GM08714 (cell line): ENCODE measurements around the gene MEN1.
A peak's percentile ranks its signal among the peaks of the same experiment; 100 is the strongest.

ENCODE experiments used
- H3K4me3 ChIP-seq: fragments of 200-500 bp; sonication (Bioruptor generic); 2 replicates; pipeline ENCODE4 v1.5.1; 2014; ENCODE audit warnings: mild to moderate bottlenecking, low read length, inconsistent platforms
- ZNF274 ChIP-seq: IDR thresholded peaks from 2 replicates; pipeline ENCODE4 v1.6.1; 2012; ENCODE audit warnings: mild to moderate bottlenecking, low read depth, low read length

MEN1 gene

DNA sequence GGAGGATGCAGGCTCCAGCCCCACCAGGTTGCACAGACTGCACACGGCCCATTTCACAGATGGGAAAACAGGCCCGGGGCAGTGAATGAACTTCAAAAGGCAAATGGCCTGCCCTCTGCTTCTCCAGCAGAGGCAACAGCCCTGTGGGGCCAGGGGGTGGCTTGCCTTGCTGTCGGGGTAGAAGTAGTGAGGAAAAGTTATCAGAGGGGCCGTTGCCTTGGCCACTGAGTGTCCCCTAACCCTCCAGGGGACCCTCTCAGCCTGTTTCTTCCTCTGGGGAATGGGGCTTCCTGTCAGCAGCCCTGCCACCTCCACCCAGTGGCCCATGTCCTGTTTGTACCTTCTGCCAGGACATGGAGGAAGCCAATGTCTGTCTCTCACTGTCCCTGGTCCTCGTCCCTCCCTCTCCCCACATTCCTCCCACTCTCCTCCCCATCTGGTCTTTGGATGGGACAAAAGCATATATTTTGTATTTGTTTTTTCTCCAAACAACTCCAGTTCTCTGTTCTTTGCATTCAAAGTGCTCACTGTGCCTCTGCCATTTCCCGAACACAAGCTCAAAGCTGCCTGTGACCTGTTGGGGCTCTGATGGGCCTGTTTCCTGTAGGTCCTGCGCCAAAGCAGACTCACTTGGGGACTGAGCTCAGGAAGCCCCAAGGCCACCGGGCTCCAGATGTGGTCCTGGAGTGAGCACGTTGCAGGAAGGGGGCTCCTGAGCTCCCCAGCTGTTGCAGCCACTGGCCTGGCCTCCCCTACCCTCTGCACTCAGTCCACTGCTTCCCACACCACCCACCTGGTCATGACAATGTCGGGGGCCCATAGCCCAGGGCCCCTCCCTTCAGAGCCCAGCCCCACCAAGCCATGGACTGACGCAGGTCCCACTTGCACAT, 16.8 kb downstream of the MEN1 start:
- no peak overlapping the region for H3K4me3 ChIP-seq
- no peak for TF ChIP-seq ZNF274

- TF ChIP-seq ZNF274 = no peak
- no peak overlapping the region for H3K4me3 ChIP-seq
Measured at GRCh38 chr11:64792482-64792881, 17.9 kb downstream of the MEN1 start.

- no peak for TF ChIP-seq ZNF274
- no peak overlapping the region for H3K4me3 ChIP-seq
Measured at GRCh38 chr11:64791781-64792291, 18.5 kb downstream of the MEN1 start.

GRCh38 chr11:64790205-64791095, 19.9 kb downstream of the MEN1 start:
- H3K4me3 ChIP-seq = no peak overlapping the region
- no peak for TF ChIP-seq ZNF274

DNA sequence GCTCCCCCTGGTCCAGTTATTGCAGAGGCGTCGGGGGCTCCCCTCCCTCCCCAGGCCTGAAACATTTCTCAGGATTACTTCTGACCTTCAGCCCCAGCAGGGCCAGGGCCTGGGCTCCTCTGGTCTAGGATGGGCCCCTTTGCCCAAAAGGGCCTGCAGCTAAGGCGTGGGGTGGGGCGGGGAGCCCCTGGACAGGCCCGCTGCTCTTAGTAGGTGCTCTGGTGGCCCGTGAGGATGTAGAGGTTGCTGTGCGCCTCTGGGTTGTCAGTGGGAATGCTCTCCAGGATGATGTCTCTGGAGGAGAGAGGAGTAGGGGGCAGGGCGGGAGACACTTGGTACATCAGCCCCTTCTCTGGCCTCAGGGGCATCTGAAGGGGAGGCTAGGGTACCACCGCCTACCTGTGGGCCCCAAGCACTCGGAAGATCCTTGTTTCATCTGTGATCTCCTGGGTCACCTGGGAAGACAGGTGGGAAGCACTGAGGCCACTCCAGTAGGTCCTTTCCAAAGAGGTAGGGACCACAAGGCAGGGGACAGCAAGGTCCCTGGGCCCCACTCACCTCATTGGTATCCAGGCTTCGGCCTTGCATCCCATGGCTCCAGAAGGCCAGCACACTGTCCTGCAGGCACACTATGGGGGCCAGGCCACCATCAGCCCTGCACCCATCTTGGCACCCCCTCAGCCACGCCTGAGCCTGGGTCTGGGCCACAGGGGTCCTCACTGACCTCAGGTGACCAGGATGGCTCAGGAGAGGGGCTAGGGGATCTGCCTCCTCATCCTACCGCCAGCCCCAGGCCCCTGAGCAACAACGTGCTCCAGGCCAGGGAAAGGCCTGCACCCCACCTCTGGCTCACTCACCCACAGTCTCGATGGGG, 20.8 kb downstream of the MEN1 start:
- no peak for TF ChIP-seq ZNF274
- no peak overlapping the region for H3K4me3 ChIP-seq

DNA sequence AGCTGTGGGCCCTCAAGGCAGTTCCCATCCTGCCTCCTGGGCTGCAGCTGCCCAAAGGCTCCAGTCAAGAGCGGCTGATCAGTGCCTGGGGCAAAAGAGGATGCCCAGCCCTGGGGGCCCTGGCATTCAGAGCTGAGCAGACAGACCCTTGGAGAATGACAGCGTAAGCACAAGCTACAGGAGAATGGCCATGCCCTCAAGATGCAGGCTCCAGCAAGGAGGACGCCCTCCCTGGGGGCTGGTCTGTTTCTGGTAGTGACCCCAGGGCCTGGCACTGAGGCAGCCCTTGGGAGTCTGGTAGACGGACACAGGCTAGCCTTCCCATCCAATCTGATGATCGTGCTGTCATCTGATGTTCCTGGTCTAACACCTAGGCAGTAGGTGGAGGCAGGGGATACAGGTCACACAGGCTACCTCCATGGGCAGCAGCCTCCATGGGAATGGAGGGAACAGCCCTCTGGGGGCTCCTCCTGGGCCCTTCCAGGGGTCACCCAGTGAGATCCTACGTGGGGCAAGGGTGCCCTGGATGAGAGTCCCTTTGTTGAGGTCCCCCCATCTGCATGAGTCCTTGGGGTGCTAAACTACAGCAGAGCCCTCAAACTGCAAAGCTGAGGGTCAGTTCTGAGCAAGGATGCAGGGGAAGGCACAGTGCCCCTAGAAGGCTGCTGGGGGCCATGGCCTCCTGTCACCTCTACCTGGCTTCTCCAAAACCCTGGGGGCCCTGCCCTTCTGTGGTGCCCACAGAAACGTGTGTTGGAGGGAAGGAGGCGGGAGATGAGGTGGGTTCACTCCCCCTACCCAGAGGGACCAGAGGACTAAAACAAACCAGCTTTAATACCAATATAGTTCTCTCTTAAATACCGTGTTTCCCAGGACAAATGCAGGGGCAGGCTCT, 21.8 kb downstream of the MEN1 start:
- TF ChIP-seq ZNF274 = no peak

GRCh38 chr11:64787526-64788320, 22.6 kb downstream of the MEN1 start:
- TF ChIP-seq ZNF274 = no peak
- H3K4me3 ChIP-seq = no peak overlapping the region

More for the DNA sequence above, 21.8 kb downstream of the MEN1 start:
- no peak overlapping the region for H3K4me3 ChIP-seq

DNA sequence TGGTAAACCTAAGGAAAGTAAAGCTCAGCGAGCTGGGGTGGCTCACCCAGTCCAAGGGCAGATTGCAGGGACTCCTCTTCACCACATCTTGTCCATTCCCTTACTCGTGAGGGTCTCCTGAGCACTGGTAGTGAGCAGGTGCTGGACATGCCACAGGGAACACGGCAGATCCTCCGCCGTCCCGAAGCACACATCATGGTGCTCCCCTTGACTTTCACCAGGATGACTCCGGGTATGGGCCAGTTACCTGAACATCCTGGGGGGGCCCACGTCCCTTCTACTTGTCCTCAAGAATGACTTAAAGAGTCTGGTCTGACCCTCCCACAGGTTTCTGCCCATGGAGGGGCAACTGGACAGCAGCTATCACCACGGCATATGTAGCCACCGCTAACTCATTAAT, 24.0 kb downstream of the MEN1 start:
- TF ChIP-seq ZNF274 = no peak
- H3K4me3 ChIP-seq = no peak overlapping the region

GRCh38 chr11:64784813-64785581, 25.4 kb downstream of the MEN1 start:
- no peak for TF ChIP-seq ZNF274
- no peak overlapping the region for H3K4me3 ChIP-seq

- TF ChIP-seq ZNF274 = no peak
- peak within 1 kb of the TSS; percentile 91 for H3K4me3 ChIP-seq
Measured at GRCh38 chr11:64778473-64779298, 31.7 kb downstream of the MEN1 start, which contains the start of gene SF1. TSS of gene SF1 (minus strand) at chr11:64778542. CDS start at chr11:64778392, 150 bp downstream.

DNA sequence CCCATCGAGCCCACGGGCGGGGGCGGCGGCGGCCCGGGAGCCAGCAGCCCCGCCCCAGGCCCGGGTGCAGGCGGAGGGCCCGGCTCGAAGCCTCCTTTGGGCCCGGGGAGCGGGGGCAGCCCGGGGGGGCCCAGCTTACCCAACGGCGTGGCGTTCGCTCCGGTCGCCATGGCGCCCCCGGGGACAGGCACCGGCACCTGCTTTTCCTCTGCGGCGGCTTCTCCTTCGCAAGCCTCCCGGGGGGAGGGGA, 32.2 kb downstream of the MEN1 start:
- TF ChIP-seq ZNF274 = no peak
- peak overlapping the region; percentile 91 for H3K4me3 ChIP-seq
